ENCODE results near the gene SMCO2. TPM values are rescaled to one million over a fixed set of nuclear protein-coding genes. Genes with fewer than 3 reads are reported as not detected.

SMCO2 gene
- total and polyA plus RNA-seq, 10 donors: 0.06 to 0.92 (median 0.16) TPM; not detected in 7

DNA sequence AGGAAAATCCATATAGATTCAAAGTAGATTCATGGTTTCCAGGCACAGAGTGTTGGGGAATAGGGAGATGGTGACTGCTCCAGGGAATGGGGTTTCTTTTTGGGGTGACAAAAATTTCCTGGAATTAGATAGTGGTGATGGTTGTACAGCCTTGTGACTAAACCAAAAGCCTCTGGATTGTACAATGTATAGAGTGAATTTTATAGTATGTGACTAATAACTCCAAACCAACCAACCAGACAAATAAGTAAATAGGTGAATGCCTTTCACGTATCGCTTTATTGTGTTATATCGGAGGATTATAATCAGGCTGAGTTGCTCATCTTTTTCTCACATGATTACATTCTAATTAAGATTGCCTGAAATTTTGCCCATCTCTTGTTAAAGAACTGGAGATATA, 52.8 kb downstream of the SMCO2 start:
- intact Hi-C loops (cut with DNase I; ENCODE audit: low total_unique reads): no loop called here
- no peak for DNase-seq
- Histone ChIP-seq H3K9me3 (no peaks in the 10 kb centered on the region), H3K27me3 (replicated peaks in 1 of 7) (no peaks in the 10 kb centered on the region), H3K27ac (no peak overlapping the region), H3K4me3 (no peak overlapping the region), H3K4me1 (no peaks in the 10 kb centered on the region), H3K36me3 (no peaks in the 10 kb centered on the region)
- WGBS, 5 donors: 92 to 99% (median 96%) methylated on average over 3 of the region's 3 CpGs
- TF ChIP-seq, protein P1, sequence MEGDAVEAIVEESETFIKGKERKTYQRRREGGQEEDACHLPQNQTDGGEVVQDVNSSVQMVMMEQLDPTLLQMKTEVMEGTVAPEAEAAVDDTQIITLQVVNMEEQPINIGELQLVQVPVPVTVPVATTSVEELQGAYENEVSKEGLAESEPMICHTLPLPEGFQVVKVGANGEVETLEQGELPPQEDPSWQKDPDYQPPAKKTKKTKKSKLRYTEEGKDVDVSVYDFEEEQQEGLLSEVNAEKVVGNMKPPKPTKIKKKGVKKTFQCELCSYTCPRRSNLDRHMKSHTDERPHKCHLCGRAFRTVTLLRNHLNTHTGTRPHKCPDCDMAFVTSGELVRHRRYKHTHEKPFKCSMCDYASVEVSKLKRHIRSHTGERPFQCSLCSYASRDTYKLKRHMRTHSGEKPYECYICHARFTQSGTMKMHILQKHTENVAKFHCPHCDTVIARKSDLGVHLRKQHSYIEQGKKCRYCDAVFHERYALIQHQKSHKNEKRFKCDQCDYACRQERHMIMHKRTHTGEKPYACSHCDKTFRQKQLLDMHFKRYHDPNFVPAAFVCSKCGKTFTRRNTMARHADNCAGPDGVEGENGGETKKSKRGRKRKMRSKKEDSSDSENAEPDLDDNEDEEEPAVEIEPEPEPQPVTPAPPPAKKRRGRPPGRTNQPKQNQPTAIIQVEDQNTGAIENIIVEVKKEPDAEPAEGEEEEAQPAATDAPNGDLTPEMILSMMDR (IDR thresholded peaks at IDR 0.05 in 8 of 11, conservative IDR thresholded peaks at IDR 0.05 in 3 of 11): no peak
- TF ChIP-seq POLR2A (IDR thresholded peaks at IDR 0.05) (no peak), POLR2AphosphoS5 (IDR thresholded peaks at IDR 0.05) (no peak)

DNA sequence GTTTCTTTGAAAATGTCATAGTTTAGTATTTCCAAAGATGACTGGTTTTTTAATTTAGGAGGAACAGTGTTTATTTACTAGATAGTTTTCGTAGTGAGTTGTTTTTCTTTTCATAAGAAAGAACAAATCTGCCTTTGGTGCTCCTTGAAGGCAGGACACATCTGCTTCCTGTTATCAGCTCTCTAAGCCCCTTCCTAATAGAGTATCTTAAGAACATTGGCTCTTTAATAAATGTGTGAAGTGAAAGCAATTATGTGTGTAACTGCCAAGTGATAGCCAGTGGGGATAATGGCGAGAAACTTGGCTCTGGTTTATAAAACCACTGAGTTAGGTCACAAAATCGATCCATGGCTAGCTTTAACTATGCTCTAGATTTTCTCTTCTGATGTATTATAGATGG, 54.0 kb downstream of the SMCO2 start:
- TF ChIP-seq POLR2A (IDR thresholded peaks at IDR 0.05) (no peak), POLR2AphosphoS5 (IDR thresholded peaks at IDR 0.05) (no peak)
- TF ChIP-seq, protein P1 (IDR thresholded peaks at IDR 0.05 in 8 of 11, conservative IDR thresholded peaks at IDR 0.05 in 3 of 11): no peak
- no peaks in the 10 kb centered on the region for H3K4me1 ChIP-seq
- 54 to 72% (median 68%) methylated on average over 3 of the region's 3 CpGs for WGBS, 5 donors

DNA sequence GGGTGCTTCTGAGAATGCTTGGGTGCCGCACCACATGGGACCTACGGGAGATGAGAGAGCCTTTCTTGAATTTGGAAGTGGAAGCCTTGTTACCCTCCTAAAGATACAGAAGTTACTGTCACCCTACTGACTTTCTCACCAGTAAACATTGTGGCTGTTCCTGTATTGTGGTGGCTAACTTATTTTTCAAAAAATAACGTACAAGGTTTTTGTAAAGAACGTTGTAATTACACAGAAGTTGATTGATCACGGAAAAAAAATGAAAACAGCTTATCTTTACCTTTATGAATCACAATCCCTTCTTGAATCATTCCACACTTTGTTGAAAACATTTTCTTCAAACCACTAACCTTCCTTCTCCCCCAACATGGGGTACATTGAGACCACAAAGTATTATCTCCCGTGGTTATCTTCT, 55.5 kb downstream of the SMCO2 start:
- peaks cover 0 to 7% (median 0%) of the 10 kb centered on the region in 8 donors for H3K9me3 ChIP-seq
- DNase-seq: no peak
- H3K4me3 ChIP-seq: no peak overlapping the region
- intact Hi-C loops (cut with DNase I; ENCODE audit: low total_unique reads): no loop called here
- TF ChIP-seq POLR2A (IDR thresholded peaks at IDR 0.05) (no peak), POLR2AphosphoS5 (IDR thresholded peaks at IDR 0.05) (no peak)
- TF ChIP-seq, protein P1 (IDR thresholded peaks at IDR 0.05 in 8 of 11, conservative IDR thresholded peaks at IDR 0.05 in 3 of 11): no peak
- no peak overlapping the region for H3K27ac ChIP-seq
- H3K27me3 ChIP-seq (replicated peaks in 1 of 7): no peaks in the 10 kb centered on the region
- no peaks in the 10 kb centered on the region for H3K4me1 ChIP-seq
- H3K36me3 ChIP-seq: no peaks in the 10 kb centered on the region
- 69 to 82% (median 80%) methylated on average over 6 of the region's 6 CpGs for WGBS, 5 donors

More for the DNA sequence above, 54.0 kb downstream of the SMCO2 start:
- Histone ChIP-seq H3K27ac (no peak overlapping the region), H3K9me3 (no peaks in the 10 kb centered on the region), H3K36me3 (no peaks in the 10 kb centered on the region), H3K4me3 (no peak overlapping the region), H3K27me3 (replicated peaks in 1 of 7) (no peaks in the 10 kb centered on the region)
- no peak for DNase-seq
- intact Hi-C loops (cut with DNase I; ENCODE audit: low total_unique reads): no loop called here

DNA sequence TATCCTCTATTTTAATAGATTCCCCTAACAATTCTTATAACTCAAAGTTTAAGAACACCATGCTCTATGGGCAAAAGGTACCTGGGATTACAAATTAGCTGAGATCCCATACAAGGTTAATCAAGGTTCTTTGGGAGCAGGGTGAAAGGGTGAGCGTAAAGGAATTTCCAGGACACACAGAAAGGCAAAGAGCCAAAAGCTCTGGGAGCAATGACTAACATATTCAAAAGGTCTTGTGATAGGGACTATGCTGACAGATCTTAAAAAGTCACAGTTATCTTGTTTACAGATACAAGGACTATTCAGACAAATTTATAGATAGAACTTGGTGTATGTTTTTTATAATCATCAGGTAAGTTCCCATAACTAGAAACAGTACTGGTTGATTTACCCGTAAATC, 58.0 kb downstream of the SMCO2 start:
- no peak for TF ChIP-seq POLR2A (IDR thresholded peaks at IDR 0.05)
- TF ChIP-seq, protein P1 (IDR thresholded peaks at IDR 0.05 in 8 of 11, conservative IDR thresholded peaks at IDR 0.05 in 3 of 11): no peak
- no peak for TF ChIP-seq POLR2AphosphoS5 (IDR thresholded peaks at IDR 0.05)
- no peak overlapping the region for H3K4me3 ChIP-seq
- no peak for DNase-seq
- 90 to 100% (median 96%) methylated on average over 2 of the region's 2 CpGs for WGBS, 5 donors
- H3K36me3 ChIP-seq: no peaks in the 10 kb centered on the region
- no peak overlapping the region for H3K27ac ChIP-seq
- no peaks in the 10 kb centered on the region for H3K27me3 ChIP-seq (replicated peaks in 1 of 7)
- intact Hi-C loops (cut with DNase I; ENCODE audit: low total_unique reads): no loop called here
- no peaks in the 10 kb centered on the region for H3K4me1 ChIP-seq
- H3K9me3 ChIP-seq: peaks cover 0 to 8% (median 0%) of the 10 kb centered on the region in 8 donors
